Measurements from ENCODE around the gene E2F3.

DNA sequence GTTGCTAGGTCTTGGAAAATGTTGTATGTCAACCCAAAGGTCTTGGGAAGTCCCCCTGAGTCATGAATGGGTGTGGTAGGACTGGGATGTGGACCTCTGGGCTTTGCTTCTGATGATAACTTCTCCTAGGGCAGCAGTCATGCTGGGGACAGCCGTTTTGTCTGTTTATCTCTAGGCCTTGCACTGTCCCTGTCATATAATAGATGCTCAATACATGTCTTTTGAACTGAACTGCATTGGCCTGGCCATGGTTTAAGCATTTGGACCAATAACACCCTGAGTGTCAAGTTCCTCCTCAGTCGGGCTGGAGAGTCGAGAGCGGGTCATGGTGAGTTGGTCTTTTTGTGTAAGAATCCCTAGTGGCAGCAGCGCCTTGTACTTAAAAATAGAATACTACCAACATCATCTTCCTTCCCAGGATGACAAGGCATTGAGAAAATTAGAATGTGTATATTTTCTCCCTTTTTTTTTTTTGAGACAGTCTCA, 43.1 kb downstream of the E2F3 start:
- TF ChIP-seq, protein P1, sequence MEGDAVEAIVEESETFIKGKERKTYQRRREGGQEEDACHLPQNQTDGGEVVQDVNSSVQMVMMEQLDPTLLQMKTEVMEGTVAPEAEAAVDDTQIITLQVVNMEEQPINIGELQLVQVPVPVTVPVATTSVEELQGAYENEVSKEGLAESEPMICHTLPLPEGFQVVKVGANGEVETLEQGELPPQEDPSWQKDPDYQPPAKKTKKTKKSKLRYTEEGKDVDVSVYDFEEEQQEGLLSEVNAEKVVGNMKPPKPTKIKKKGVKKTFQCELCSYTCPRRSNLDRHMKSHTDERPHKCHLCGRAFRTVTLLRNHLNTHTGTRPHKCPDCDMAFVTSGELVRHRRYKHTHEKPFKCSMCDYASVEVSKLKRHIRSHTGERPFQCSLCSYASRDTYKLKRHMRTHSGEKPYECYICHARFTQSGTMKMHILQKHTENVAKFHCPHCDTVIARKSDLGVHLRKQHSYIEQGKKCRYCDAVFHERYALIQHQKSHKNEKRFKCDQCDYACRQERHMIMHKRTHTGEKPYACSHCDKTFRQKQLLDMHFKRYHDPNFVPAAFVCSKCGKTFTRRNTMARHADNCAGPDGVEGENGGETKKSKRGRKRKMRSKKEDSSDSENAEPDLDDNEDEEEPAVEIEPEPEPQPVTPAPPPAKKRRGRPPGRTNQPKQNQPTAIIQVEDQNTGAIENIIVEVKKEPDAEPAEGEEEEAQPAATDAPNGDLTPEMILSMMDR (conservative IDR thresholded peaks at IDR 0.05 in 1 of 2, IDR thresholded peaks at IDR 0.05 in 1 of 2; ENCODE audit: low read depth in 1 of 2, low read length in 2 of 2) = no peak
- TF ChIP-seq EZH2 (IDR thresholded peaks at IDR 0.05; ENCODE audit: low read length, missing control alignments) = no peak
